ENCODE data around the gene NTMT2. TPM values are rescaled to one million over a fixed set of nuclear protein-coding genes. Genes with fewer than 3 reads are reported as not detected.

Gene NTMT2
- not detected in 2 replicates for total RNA-seq

DNA sequence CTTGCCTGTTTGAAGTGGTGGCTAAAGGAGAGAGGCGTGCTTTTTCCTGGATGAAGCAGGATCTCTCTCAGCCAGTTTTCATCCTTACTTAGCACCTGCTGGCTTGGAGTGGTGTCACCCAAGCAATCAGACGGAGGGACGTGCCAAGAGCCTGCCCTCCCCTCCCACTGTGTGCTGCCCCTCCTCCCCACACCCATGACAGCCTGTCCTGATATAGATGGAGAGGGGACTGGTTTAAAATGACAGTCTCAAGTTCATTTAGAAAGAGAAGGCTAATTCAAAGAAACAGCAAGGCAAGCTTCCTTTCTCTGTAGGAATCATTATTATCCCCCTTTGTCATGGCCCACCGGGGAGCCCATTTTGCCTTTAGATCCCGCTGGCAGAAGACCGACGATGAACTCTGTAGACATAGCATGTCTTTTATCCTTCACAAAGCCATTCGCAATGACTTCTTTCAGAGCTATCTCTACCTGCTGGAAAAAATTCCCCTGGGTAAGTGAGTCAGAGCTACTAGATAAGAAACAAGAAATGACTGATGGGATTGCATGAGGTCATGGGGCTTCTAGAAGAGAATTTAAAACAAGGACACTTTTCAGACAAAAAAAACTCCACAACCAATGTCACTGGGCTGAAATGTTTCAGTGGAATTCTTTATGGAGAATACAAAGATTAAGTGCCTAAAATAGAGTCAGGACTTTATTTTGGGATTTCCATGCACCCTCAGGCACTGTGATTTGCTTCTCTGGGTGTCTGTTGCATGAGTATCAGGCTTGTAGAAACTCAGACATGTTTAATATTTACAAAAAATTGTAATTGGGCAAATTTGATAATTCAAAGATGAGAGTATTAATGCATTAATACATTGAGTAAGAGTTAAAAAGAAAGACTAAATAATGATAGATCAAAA lies at the start of gene NTMT2:
TSS of gene NTMT2 (plus strand) at position 190 of the 907 bp plus-strand sequence. CDS start at position 339, 149 bp downstream.

Other genes with a start within 250 kb of the NTMT2 start
- gene KIFAP3, start 71.3 kb upstream of the NTMT2 start, total RNA-seq, result 33.7 and 62.4 TPM in 2 replicates